D721Med (cell line): ENCODE data around the gene SPAG6.

Source experiments
- DNase-seq: peaks from one replicate; pipeline ENCODE4 v3.0.0; 2011; ENCODE audit warnings: low spot score; ENCODE audit not compliant: insufficient read length
- FAIRE-seq: peaks from 2 replicates; lab custom pipeline; 2011; peaks lifted over from hg19 to GRCh38; lab: Jason Lieb, UNC
- TF ChIP-seq, protein P1 (sequence below): IDR thresholded peaks from 2 replicates; pipeline ENCODE4 v1.5.1; 2012; ENCODE audit warnings: mild to moderate bottlenecking, control low read depth; ENCODE audit not compliant: insufficient read depth; ENCODE audit errors: missing control alignments

Gene SPAG6

DNA sequence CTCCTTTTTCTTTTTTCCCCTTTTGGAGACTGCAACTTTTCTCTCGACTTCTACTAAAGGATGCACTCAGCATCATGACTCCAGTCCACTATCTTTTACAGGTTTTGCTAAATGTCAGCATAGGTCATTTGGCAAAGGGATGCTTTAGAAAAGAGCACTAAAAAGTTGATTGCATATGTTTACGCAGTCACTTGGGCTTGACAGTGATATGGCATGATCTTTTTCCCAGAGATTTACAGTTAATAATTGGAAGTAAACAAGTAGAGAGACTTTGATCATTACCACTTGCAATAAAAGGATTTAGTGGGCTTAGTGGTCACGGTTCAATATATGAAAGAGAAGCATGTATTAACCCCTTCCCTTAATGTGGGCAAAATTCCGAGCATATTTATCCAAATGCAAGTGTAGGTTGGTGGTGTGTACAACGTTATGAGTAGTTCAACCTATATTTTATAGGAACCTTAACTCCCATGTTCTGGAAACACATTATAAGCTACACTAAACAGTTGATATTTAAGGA lies 22.6 kb upstream of the SPAG6 start:
- FAIRE-seq (no peak), DNase-seq (no peak)
- TF ChIP-seq, protein P1, sequence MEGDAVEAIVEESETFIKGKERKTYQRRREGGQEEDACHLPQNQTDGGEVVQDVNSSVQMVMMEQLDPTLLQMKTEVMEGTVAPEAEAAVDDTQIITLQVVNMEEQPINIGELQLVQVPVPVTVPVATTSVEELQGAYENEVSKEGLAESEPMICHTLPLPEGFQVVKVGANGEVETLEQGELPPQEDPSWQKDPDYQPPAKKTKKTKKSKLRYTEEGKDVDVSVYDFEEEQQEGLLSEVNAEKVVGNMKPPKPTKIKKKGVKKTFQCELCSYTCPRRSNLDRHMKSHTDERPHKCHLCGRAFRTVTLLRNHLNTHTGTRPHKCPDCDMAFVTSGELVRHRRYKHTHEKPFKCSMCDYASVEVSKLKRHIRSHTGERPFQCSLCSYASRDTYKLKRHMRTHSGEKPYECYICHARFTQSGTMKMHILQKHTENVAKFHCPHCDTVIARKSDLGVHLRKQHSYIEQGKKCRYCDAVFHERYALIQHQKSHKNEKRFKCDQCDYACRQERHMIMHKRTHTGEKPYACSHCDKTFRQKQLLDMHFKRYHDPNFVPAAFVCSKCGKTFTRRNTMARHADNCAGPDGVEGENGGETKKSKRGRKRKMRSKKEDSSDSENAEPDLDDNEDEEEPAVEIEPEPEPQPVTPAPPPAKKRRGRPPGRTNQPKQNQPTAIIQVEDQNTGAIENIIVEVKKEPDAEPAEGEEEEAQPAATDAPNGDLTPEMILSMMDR: no peak

DNA sequence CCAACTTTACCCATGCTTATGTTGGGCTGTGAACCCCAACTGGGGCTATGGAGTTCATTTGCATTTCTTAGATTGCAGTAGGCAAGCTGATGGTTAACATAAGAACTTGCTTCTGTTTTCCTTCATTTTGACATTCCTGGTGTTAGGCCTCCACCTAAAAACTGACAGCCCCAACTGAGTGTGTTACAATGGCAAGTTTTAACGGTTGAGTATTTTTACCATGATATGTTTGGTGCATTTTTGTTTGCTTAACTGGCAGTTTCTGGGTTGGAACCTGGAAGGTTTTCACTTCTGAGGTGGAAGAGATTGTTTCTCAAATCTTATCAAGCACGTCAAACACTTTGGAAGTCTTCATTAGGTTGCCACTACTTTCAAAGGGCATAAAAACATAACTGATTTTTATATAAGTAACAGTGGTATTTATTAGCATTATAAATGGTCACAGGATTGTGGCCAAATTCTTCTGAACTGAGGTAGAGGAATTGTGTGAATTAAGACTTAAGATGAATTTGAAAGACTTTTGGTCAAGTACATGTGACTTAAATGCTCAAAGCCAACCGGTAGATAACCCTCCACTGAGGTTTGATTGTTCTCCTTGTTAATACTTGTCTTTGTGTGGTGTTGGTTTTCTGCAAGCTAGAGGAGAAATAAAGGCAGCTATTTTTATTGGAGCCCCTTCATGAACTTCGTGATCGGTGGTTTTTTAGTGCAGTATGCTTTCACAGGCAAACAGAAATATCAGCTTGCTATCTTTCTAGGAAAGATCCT lies 21.6 kb upstream of the SPAG6 start:
- DNase-seq (no peak), FAIRE-seq (no peak)
- TF ChIP-seq, protein P1: no peak

DNA sequence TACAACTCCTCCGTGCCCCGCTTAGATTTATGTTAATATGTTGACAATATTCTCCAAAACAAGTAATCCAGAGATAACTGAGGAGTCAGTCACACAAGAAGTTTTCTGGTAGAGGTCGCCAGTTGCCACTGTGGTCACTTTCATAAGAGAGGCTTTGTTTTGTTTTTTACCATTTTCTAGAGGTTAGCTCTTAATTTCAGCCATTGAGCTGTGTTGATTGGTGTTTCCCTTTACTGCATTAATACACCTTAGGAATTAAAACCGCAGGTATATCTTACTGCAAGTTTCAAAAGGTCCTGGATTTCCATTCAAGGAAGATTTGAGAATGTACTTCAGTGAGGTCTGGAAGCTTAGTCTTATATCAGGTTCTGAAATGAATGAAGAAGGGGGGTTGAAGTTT lies 20.9 kb upstream of the SPAG6 start:
- FAIRE-seq (no peak), DNase-seq (no peak)
- TF ChIP-seq, protein P1: no peak

DNA sequence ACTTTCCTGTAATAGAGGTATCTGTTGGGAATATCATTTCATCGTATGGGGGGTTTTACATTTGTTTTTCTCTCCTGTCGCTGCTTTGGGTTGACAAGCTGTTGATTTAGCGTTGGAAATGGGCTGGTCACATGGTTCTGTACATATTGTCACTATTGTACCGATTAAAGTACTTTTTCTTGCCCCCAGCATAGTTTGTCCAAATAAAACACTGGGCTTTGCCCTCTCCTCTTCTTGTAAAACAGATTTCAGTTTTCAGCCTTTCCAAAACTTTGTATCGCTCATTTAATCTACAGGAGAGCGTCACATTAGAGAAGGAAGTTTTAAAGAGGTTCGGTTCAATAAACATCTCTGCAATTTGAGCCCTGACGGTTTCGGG lies 20.4 kb upstream of the SPAG6 start:
- DNase-seq (no peak), FAIRE-seq (no peak)
- TF ChIP-seq, protein P1: no peak

DNA sequence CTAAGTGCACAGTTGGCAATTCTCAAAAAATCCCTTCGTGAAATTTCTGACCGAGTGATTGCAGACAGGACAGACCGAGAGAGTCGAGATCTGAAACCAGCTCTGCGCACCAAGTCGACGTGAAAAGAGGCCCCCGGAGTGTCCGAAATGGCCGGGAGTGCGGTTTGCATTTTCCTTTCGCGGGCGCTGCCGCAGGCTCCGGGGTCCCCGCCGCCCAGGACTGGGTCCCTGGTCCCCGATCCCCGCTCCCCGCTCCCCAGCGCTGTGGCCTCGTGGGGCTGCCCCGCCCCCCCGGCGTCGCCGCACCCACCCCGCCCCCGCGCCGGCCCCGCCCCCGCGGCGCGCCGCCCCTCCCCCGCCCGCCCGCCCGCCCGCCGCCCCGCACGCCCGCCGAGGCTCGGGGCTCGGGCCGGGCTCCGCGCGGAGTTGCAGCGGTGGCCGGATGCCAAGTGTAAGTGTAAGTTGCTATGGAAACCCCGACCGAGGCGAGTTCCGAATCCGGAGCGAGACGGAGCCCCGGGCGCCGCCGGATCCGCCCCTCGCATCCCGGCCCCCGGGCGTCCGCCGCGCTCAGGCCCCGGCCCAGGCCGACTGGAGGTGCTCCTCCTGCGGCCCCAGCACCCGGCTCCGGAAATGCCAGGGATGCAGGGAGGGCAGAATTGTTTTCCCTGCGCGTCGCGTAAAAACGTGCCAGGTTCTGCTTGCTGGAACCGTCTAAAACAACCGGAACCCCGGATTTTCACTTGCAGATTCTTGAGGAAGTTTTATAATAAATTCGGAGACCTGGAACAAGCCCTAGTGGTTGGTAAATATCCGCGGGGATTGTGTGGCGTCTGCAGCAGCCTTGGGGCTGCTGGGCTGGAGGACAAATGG lies 19.8 kb upstream of the SPAG6 start:
- DNase-seq (no peak), FAIRE-seq (no peak)
- TF ChIP-seq, protein P1: no peak

DNA sequence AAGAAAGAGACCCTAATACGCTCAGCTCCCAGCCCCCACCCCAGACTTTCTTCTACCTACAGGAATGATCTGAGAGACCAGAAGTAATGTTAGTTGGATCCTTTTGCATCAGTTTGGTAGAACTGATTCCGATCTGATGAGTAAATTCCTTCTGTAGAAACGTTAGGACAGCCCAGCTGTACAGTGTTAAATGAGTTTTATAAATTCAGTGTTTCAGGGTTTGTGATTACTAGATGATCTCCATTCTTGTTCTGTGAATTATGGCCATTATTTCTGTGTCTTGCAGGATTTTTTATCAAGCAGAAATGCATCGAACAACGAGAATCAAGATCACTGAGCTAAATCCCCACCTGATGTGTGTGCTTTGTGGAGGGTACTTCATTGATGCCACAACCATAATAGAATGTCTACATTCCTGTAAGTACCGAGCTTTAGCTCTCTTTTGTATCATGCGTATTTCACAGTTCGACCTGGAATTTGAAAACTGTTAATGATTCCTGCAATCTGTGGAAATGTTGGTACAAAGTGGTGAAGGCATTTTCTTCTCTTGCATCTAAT lies 19.1 kb upstream of the SPAG6 start:
- TF ChIP-seq, protein P1: no peak
- DNase-seq (no peak), FAIRE-seq (no peak)
